Measurements from ENCODE around the gene TBR1.

Gene TBR1

GRCh38 chr2:161391737-161392506, 24.2 kb upstream of the TBR1 start:
- Histone ChIP-seq H3K9me3 (ENCODE audit: low read length) (no peaks in the 10 kb centered on the region), H2AFZ (ENCODE audit: low read depth, low read length) (no peak overlapping the region), H3K4me3 (ENCODE audit: low read length) (no peak overlapping the region), H3K36me3 (ENCODE audit: insufficient read depth, low read length) (peaks cover 30% of the 10 kb centered on the region), H3K27me3 (ENCODE audit: insufficient read depth, low read length) (no peaks in the 10 kb centered on the region), H3K4me1 (ENCODE audit: insufficient read depth, low read length) (no peaks in the 10 kb centered on the region)

GRCh38 chr2:161400076-161400475, 16.0 kb upstream of the TBR1 start:
- peaks cover 4% of the 10 kb centered on the region for H3K9me3 ChIP-seq (ENCODE audit: low read length)
- no peaks in the 10 kb centered on the region for H3K27me3 ChIP-seq (ENCODE audit: insufficient read depth, low read length)
- H2AFZ ChIP-seq (ENCODE audit: low read depth, low read length) = no peak overlapping the region
- peaks cover 39% of the 10 kb centered on the region for H3K36me3 ChIP-seq (ENCODE audit: insufficient read depth, low read length)
- no peaks in the 10 kb centered on the region for H3K4me1 ChIP-seq (ENCODE audit: insufficient read depth, low read length)
- H3K4me3 ChIP-seq (ENCODE audit: low read length) = no peak overlapping the region

GRCh38 chr2:161402297-161402696, 13.8 kb upstream of the TBR1 start:
- Histone ChIP-seq H2AFZ (ENCODE audit: low read depth, low read length) (no peak overlapping the region), H3K27me3 (ENCODE audit: insufficient read depth, low read length) (no peaks in the 10 kb centered on the region), H3K36me3 (ENCODE audit: insufficient read depth, low read length) (peaks cover 21% of the 10 kb centered on the region), H3K9me3 (ENCODE audit: low read length) (peaks cover 4% of the 10 kb centered on the region), H3K4me1 (ENCODE audit: insufficient read depth, low read length) (no peaks in the 10 kb centered on the region), H3K4me3 (ENCODE audit: low read length) (no peak overlapping the region)

GRCh38 chr2:161406316-161406715, 9.8 kb upstream of the TBR1 start:
- Histone ChIP-seq H3K4me3 (ENCODE audit: low read length) (no peak overlapping the region), H3K36me3 (ENCODE audit: insufficient read depth, low read length) (peaks cover 19% of the 10 kb centered on the region)

GRCh38 chr2:161407597-161407996, 8.5 kb upstream of the TBR1 start:
- H3K4me1 ChIP-seq (ENCODE audit: insufficient read depth, low read length) = no peaks in the 10 kb centered on the region
- H3K9me3 ChIP-seq (ENCODE audit: low read length) = no peaks in the 10 kb centered on the region
- H3K4me3 ChIP-seq (ENCODE audit: low read length) = no peak overlapping the region
- H2AFZ ChIP-seq (ENCODE audit: low read depth, low read length) = no peak overlapping the region
- no peaks in the 10 kb centered on the region for H3K27me3 ChIP-seq (ENCODE audit: insufficient read depth, low read length)
- peaks cover 13% of the 10 kb centered on the region for H3K36me3 ChIP-seq (ENCODE audit: insufficient read depth, low read length)

More at GRCh38 chr2:161406316-161406715, 9.8 kb upstream of the TBR1 start:
- Histone ChIP-seq H3K9me3 (ENCODE audit: low read length) (peaks cover 4% of the 10 kb centered on the region), H2AFZ (ENCODE audit: low read depth, low read length) (no peak overlapping the region), H3K4me1 (ENCODE audit: insufficient read depth, low read length) (no peaks in the 10 kb centered on the region), H3K27me3 (ENCODE audit: insufficient read depth, low read length) (no peaks in the 10 kb centered on the region)

- no peaks in the 10 kb centered on the region for H3K27me3 ChIP-seq (ENCODE audit: insufficient read depth, low read length)
These were observed 6.7 kb upstream of the TBR1 start for GRCh38 chr2:161409308-161409907.

GRCh38 chr2:161412346-161412745, 3.8 kb upstream of the TBR1 start:
- Histone ChIP-seq H3K36me3 (ENCODE audit: insufficient read depth, low read length) (peaks cover 8% of the 10 kb centered on the region), H3K4me3 (ENCODE audit: low read length) (no peak overlapping the region), H2AFZ (ENCODE audit: low read depth, low read length) (no peak overlapping the region), H3K4me1 (ENCODE audit: insufficient read depth, low read length) (peaks cover 22% of the 10 kb centered on the region), H3K27me3 (ENCODE audit: insufficient read depth, low read length) (peaks cover 25% of the 10 kb centered on the region), H3K9me3 (ENCODE audit: low read length) (no peaks in the 10 kb centered on the region)

More at GRCh38 chr2:161409308-161409907, 6.7 kb upstream of the TBR1 start:
- no peak overlapping the region for H2AFZ ChIP-seq (ENCODE audit: low read depth, low read length)
- H3K4me3 ChIP-seq (ENCODE audit: low read length) = no peak overlapping the region
- H3K4me1 ChIP-seq (ENCODE audit: insufficient read depth, low read length) = peaks cover 6% of the 10 kb centered on the region
- H3K9me3 ChIP-seq (ENCODE audit: low read length) = no peaks in the 10 kb centered on the region
- peaks cover 9% of the 10 kb centered on the region for H3K36me3 ChIP-seq (ENCODE audit: insufficient read depth, low read length)

- Histone ChIP-seq H3K9me3 (ENCODE audit: low read length) (no peaks in the 10 kb centered on the region), H2AFZ (ENCODE audit: low read depth, low read length) (peak overlapping the region; percentile 87), H3K36me3 (ENCODE audit: insufficient read depth, low read length) (peaks cover 6% of the 10 kb centered on the region), H3K27me3 (ENCODE audit: insufficient read depth, low read length) (peaks cover 43% of the 10 kb centered on the region), H3K4me1 (ENCODE audit: insufficient read depth, low read length) (peaks cover 24% of the 10 kb centered on the region), H3K4me3 (ENCODE audit: low read length) (peak overlapping the region; percentile 47)
These were observed 1.8 kb upstream of the TBR1 start for GRCh38 chr2:161414042-161415033.

- H3K27me3 ChIP-seq (ENCODE audit: insufficient read depth, low read length) = peaks cover 53% of the 10 kb centered on the region
- peaks cover 3% of the 10 kb centered on the region for H3K36me3 ChIP-seq (ENCODE audit: insufficient read depth, low read length)
- H3K4me1 ChIP-seq (ENCODE audit: insufficient read depth, low read length) = peaks cover 24% of the 10 kb centered on the region
- no peaks in the 10 kb centered on the region for H3K9me3 ChIP-seq (ENCODE audit: low read length)
- peak overlapping the region; percentile 47 for H3K4me3 ChIP-seq (ENCODE audit: low read length)
- H2AFZ ChIP-seq (ENCODE audit: low read depth, low read length) = peak overlapping the region; percentile 87
These were observed 787 bp upstream of the TBR1 start for GRCh38 chr2:161415034-161415986.

GRCh38 chr2:161416708-161417437, 776 bp downstream of the TBR1 start:
- Histone ChIP-seq H3K36me3 (ENCODE audit: insufficient read depth, low read length) (no peaks in the 10 kb centered on the region), H3K9me3 (ENCODE audit: low read length) (no peaks in the 10 kb centered on the region), H3K4me1 (ENCODE audit: insufficient read depth, low read length) (peaks cover 24% of the 10 kb centered on the region), H3K27me3 (ENCODE audit: insufficient read depth, low read length) (peaks cover 69% of the 10 kb centered on the region), H2AFZ (ENCODE audit: low read depth, low read length) (no peak overlapping the region), H3K4me3 (ENCODE audit: low read length) (no peak overlapping the region)

GRCh38 chr2:161417438-161418274, 1.6 kb downstream of the TBR1 start:
- H3K4me3 ChIP-seq (ENCODE audit: low read length) = no peak overlapping the region
- peaks cover 24% of the 10 kb centered on the region for H3K4me1 ChIP-seq (ENCODE audit: insufficient read depth, low read length)
- no peaks in the 10 kb centered on the region for H3K9me3 ChIP-seq (ENCODE audit: low read length)
- H3K27me3 ChIP-seq (ENCODE audit: insufficient read depth, low read length) = peaks cover 77% of the 10 kb centered on the region
- no peaks in the 10 kb centered on the region for H3K36me3 ChIP-seq (ENCODE audit: insufficient read depth, low read length)
- no peak overlapping the region for H2AFZ ChIP-seq (ENCODE audit: low read depth, low read length)

Measured in neuron (in vitro differentiated cells).